Keratinocyte (primary cell): ENCODE measurements around the gene CLEC9A.

ENCODE experiments used
- CTCF ChIP-seq, 3 experiments: IDR thresholded peaks in 1 of 3; conservative IDR thresholded peaks in 1 of 3; optimal IDR thresholded peaks in 1 of 3; 2 replicates in 2 of 3; 3 replicates in 1 of 3; pipeline versions ENCODE3 to v1.5.1; 2011; ENCODE audit warnings: low read length in 3 of 3, mild to moderate bottlenecking in 3 of 3, moderate library complexity in 2 of 3, control low read depth in 1 of 3, inconsistent platforms in 1 of 3; ENCODE audit not compliant: insufficient read depth in 2 of 3; ENCODE audit errors: extremely low read depth in 1 of 3
- EZH2 ChIP-seq: IDR thresholded peaks from one replicate; pipeline ENCODE4 v1.6.1; 2012; ENCODE audit warnings: inconsistent platforms, mild to moderate bottlenecking, low read length, moderate library complexity

- TF ChIP-seq CTCF (optimal IDR thresholded peaks at IDR 0.05 in 1 of 3, IDR thresholded peaks at IDR 0.05 in 1 of 3, conservative IDR thresholded peaks at IDR 0.05 in 1 of 3; ENCODE audit: extremely low read depth in 1 of 3, insufficient read depth in 2 of 3, low read length in 3 of 3) (no peak), EZH2 (no peak)
These were observed 5.2 kb upstream of the CLEC9A start for GRCh38 chr12:10025236-10025635.
